Measurements from ENCODE around the gene NOTCH2NLA. TPM values are rescaled to one million over a fixed set of nuclear protein-coding genes. Genes with fewer than 3 reads are reported as not detected.
"Not testable (repeated sequence)": the region's sequence is repeated elsewhere in the genome, so short reads cannot be mapped to it uniquely, and the experiment has no call there.

Gene NOTCH2NLA
- total and polyA plus RNA-seq, 3 experiments from 2014 or later = 10.8 to 19.6 (median 18.6) TPM

GRCh38 chr1:146264761-146265160, 35.9 kb upstream of the NOTCH2NLA start:
- H3K27ac ChIP-seq (ENCODE audit: low read depth, low read length); POLR2A ChIA-PET; H3K4me3 Mint-ChIP-seq; H3K4me3 ChIP-seq (ENCODE audit: low read length); H3K9me3 ChIP-seq (ENCODE audit: low read length); CTCF ChIA-PET; H3K36me3 Mint-ChIP-seq; H3K27me3 ChIP-seq (ENCODE audit: insufficient read depth, low read length, poor library complexity, severe bottlenecking); H3K27me3 Mint-ChIP-seq; DNase-seq; H3K27ac Mint-ChIP-seq; H3K36me3 ChIP-seq (ENCODE audit: insufficient read depth, low read length); H3K4me1 ChIP-seq (ENCODE audit: insufficient read depth, low read length); H3K9me3 Mint-ChIP-seq; H3K4me1 Mint-ChIP-seq: not testable (repeated sequence)

GRCh38 chr1:146260006-146260730, 31.3 kb upstream of the NOTCH2NLA start:
- H3K27me3 Mint-ChIP-seq; H3K27ac Mint-ChIP-seq; H3K4me3 Mint-ChIP-seq; H3K27me3 ChIP-seq (ENCODE audit: insufficient read depth, low read length, poor library complexity, severe bottlenecking); H3K36me3 Mint-ChIP-seq; H3K4me1 Mint-ChIP-seq; H3K4me1 ChIP-seq (ENCODE audit: insufficient read depth, low read length); H3K4me3 ChIP-seq (ENCODE audit: low read length); H3K36me3 ChIP-seq (ENCODE audit: insufficient read depth, low read length); H3K9me3 ChIP-seq (ENCODE audit: low read length); H3K9me3 Mint-ChIP-seq; DNase-seq; H3K27ac ChIP-seq (ENCODE audit: low read depth, low read length); CTCF ChIA-PET; POLR2A ChIA-PET: not testable (repeated sequence)

GRCh38 chr1:146257992-146258552, 29.3 kb upstream of the NOTCH2NLA start:
- H3K27me3 ChIP-seq (ENCODE audit: insufficient read depth, low read length, poor library complexity, severe bottlenecking); H3K36me3 Mint-ChIP-seq; H3K36me3 ChIP-seq (ENCODE audit: insufficient read depth, low read length); CTCF ChIA-PET; H3K4me1 ChIP-seq (ENCODE audit: insufficient read depth, low read length); H3K27ac Mint-ChIP-seq; H3K9me3 ChIP-seq (ENCODE audit: low read length); H3K4me3 ChIP-seq (ENCODE audit: low read length); H3K4me3 Mint-ChIP-seq; H3K27me3 Mint-ChIP-seq; H3K4me1 Mint-ChIP-seq; H3K9me3 Mint-ChIP-seq; H3K27ac ChIP-seq (ENCODE audit: low read depth, low read length); DNase-seq; POLR2A ChIA-PET: not testable (repeated sequence)

GRCh38 chr1:146254569-146255197, 25.9 kb upstream of the NOTCH2NLA start:
- H3K9me3 Mint-ChIP-seq; H3K27ac Mint-ChIP-seq; H3K4me1 Mint-ChIP-seq; DNase-seq; CTCF ChIA-PET; H3K27ac ChIP-seq (ENCODE audit: low read depth, low read length); H3K4me3 ChIP-seq (ENCODE audit: low read length); POLR2A ChIA-PET; H3K36me3 ChIP-seq (ENCODE audit: insufficient read depth, low read length); H3K9me3 ChIP-seq (ENCODE audit: low read length); H3K4me1 ChIP-seq (ENCODE audit: insufficient read depth, low read length); H3K36me3 Mint-ChIP-seq; H3K27me3 Mint-ChIP-seq; H3K4me3 Mint-ChIP-seq; H3K27me3 ChIP-seq (ENCODE audit: insufficient read depth, low read length, poor library complexity, severe bottlenecking): not testable (repeated sequence)

GRCh38 chr1:146253249-146253855, 24.5 kb upstream of the NOTCH2NLA start:
- H3K27ac Mint-ChIP-seq; H3K4me3 ChIP-seq (ENCODE audit: low read length); H3K4me1 Mint-ChIP-seq; H3K27ac ChIP-seq (ENCODE audit: low read depth, low read length); CTCF ChIA-PET; H3K4me3 Mint-ChIP-seq; H3K4me1 ChIP-seq (ENCODE audit: insufficient read depth, low read length); H3K36me3 ChIP-seq (ENCODE audit: insufficient read depth, low read length); POLR2A ChIA-PET; H3K9me3 Mint-ChIP-seq; DNase-seq; H3K36me3 Mint-ChIP-seq; H3K27me3 Mint-ChIP-seq; H3K27me3 ChIP-seq (ENCODE audit: insufficient read depth, low read length, poor library complexity, severe bottlenecking); H3K9me3 ChIP-seq (ENCODE audit: low read length): not testable (repeated sequence)

- H3K36me3 ChIP-seq (ENCODE audit: insufficient read depth, low read length); H3K4me3 Mint-ChIP-seq; POLR2A ChIA-PET; H3K9me3 ChIP-seq (ENCODE audit: low read length); H3K27ac ChIP-seq (ENCODE audit: low read depth, low read length); CTCF ChIA-PET; H3K27me3 Mint-ChIP-seq; H3K27ac Mint-ChIP-seq; H3K4me1 ChIP-seq (ENCODE audit: insufficient read depth, low read length); H3K4me1 Mint-ChIP-seq; H3K9me3 Mint-ChIP-seq; H3K36me3 Mint-ChIP-seq; H3K4me3 ChIP-seq (ENCODE audit: low read length); H3K27me3 ChIP-seq (ENCODE audit: insufficient read depth, low read length, poor library complexity, severe bottlenecking); DNase-seq: not testable (repeated sequence)
Observed at GRCh38 chr1:146251523-146251922, 22.7 kb upstream of the NOTCH2NLA start.

GRCh38 chr1:146248643-146249042, 19.8 kb upstream of the NOTCH2NLA start:
- H3K4me1 Mint-ChIP-seq; DNase-seq; H3K27ac ChIP-seq (ENCODE audit: low read depth, low read length); H3K36me3 Mint-ChIP-seq; H3K27me3 ChIP-seq (ENCODE audit: insufficient read depth, low read length, poor library complexity, severe bottlenecking); H3K4me3 Mint-ChIP-seq; H3K27ac Mint-ChIP-seq; H3K9me3 Mint-ChIP-seq; H3K9me3 ChIP-seq (ENCODE audit: low read length); H3K27me3 Mint-ChIP-seq; H3K36me3 ChIP-seq (ENCODE audit: insufficient read depth, low read length); CTCF ChIA-PET; POLR2A ChIA-PET; H3K4me3 ChIP-seq (ENCODE audit: low read length); H3K4me1 ChIP-seq (ENCODE audit: insufficient read depth, low read length): not testable (repeated sequence)

GRCh38 chr1:146236626-146237025, 7.8 kb upstream of the NOTCH2NLA start:
- H3K4me3 ChIP-seq (ENCODE audit: low read length); CTCF ChIA-PET; POLR2A ChIA-PET; H3K27me3 ChIP-seq (ENCODE audit: insufficient read depth, low read length, poor library complexity, severe bottlenecking); H3K36me3 ChIP-seq (ENCODE audit: insufficient read depth, low read length); H3K4me3 Mint-ChIP-seq; H3K27me3 Mint-ChIP-seq; H3K4me1 Mint-ChIP-seq; H3K27ac ChIP-seq (ENCODE audit: low read depth, low read length); H3K27ac Mint-ChIP-seq; H3K36me3 Mint-ChIP-seq; DNase-seq; H3K9me3 Mint-ChIP-seq; H3K9me3 ChIP-seq (ENCODE audit: low read length); H3K4me1 ChIP-seq (ENCODE audit: insufficient read depth, low read length): not testable (repeated sequence)

Data from CD8-positive, alpha-beta memory T cell (primary cell).